ENCODE measurements around the gene FRYL. TPM values are rescaled to one million over a fixed set of nuclear protein-coding genes. Genes with fewer than 3 reads are reported as not detected.

Gene FRYL
- total RNA-seq, 1 experiment from 2014 or later, result 53.9 TPM

DNA sequence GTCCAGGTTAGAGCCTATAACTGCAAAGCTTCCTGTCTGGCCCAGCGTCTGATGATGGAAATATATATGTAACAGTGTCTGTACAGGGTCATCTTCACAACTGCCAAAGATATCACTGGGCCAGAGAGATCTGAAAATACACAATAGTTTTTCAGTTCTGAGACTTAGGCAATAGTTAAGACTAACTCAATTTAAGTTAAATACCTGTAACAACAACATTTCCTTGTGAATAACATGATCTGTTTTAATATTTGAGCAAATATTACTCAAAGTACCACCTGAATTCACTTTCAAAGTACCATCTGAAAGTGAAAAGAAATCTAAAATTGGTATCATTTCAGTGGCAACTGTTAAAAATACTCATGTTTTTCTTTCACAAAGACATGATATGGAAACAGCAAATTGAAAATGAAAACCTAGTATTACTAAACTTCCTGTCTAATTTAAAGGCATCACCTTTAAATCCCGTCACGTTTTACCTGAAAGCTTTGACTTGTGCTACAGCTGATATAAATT is 280.5 kb downstream of the FRYL start:
- Histone ChIP-seq H3K4me3 (no peak overlapping the region), H3K9me3 (ENCODE audit: insufficient read depth, low read depth) (no peaks in the 10 kb centered on the region), H3K4me1 (replicated peaks; ENCODE audit: insufficient read depth) (no peaks in the 10 kb centered on the region), H3K27me3 (ENCODE audit: insufficient read depth, low read depth) (no peaks in the 10 kb centered on the region), H4K20me1 (ENCODE audit: insufficient read depth) (no peaks in the 10 kb centered on the region), H3K27ac (no peak overlapping the region), H3K36me3 (ENCODE audit: low read depth) (peaks cover 19% of the 10 kb centered on the region), H2AFZ (no peak overlapping the region), H3F3A (ENCODE audit: insufficient read depth, low read depth) (no peaks in the 10 kb centered on the region), H3K9me2 (ENCODE audit: insufficient read depth) (no peaks in the 10 kb centered on the region), H3K79me2 (ENCODE audit: low read depth) (no peaks in the 10 kb centered on the region), H3K4me2 (no peak overlapping the region)
- no peak for DNase-seq
- CTCF ChIA-PET, result no interaction called here
- POLR2A ChIA-PET (ENCODE audit: unreplicated experiment), result no interaction called here
- BruUV-seq (replicated peaks), result no TSS peak
- intact Hi-C loops (cut with micrococcal nuclease; ENCODE audit: unreplicated experiment), result no loop called here
- TF ChIP-seq, protein P1, sequence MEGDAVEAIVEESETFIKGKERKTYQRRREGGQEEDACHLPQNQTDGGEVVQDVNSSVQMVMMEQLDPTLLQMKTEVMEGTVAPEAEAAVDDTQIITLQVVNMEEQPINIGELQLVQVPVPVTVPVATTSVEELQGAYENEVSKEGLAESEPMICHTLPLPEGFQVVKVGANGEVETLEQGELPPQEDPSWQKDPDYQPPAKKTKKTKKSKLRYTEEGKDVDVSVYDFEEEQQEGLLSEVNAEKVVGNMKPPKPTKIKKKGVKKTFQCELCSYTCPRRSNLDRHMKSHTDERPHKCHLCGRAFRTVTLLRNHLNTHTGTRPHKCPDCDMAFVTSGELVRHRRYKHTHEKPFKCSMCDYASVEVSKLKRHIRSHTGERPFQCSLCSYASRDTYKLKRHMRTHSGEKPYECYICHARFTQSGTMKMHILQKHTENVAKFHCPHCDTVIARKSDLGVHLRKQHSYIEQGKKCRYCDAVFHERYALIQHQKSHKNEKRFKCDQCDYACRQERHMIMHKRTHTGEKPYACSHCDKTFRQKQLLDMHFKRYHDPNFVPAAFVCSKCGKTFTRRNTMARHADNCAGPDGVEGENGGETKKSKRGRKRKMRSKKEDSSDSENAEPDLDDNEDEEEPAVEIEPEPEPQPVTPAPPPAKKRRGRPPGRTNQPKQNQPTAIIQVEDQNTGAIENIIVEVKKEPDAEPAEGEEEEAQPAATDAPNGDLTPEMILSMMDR (conservative IDR thresholded peaks at IDR 0.05), result no peak
- TF ChIP-seq EZH2 (IDR thresholded peaks at IDR 0.05; ENCODE audit: low read depth), result no peak

DNA sequence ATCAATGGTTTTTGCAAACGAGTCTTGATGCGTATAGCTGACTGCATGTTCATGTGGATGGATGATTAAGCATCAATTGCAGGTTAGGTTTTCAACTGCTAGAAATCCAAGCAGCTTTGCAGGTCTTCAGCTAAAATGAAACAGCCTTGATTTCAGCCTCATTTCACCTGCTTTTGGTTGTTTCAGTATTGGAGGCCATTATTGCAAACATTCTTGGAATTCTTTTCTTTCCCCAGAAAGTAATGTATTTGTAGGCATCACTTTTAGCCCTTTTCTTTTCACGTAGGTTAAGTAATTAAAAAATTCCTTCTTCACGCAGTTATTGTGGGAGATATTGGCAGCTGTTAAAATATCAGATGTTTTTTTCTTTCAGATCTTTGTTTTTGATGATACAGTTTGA is 281.2 kb downstream of the FRYL start:
- Histone ChIP-seq H2AFZ (no peak overlapping the region), H3K27me3 (ENCODE audit: insufficient read depth, low read depth) (no peaks in the 10 kb centered on the region), H3F3A (ENCODE audit: insufficient read depth, low read depth) (no peaks in the 10 kb centered on the region), H3K4me1 (replicated peaks; ENCODE audit: insufficient read depth) (no peaks in the 10 kb centered on the region), H3K9me3 (ENCODE audit: insufficient read depth, low read depth) (no peaks in the 10 kb centered on the region), H3K4me2 (no peak overlapping the region), H3K27ac (no peak overlapping the region), H3K4me3 (no peak overlapping the region), H3K79me2 (ENCODE audit: low read depth) (no peaks in the 10 kb centered on the region), H4K20me1 (ENCODE audit: insufficient read depth) (no peaks in the 10 kb centered on the region), H3K9me2 (ENCODE audit: insufficient read depth) (no peaks in the 10 kb centered on the region), H3K36me3 (ENCODE audit: low read depth) (peaks cover 19% of the 10 kb centered on the region)
- ChIA-PET POLR2A (ENCODE audit: unreplicated experiment) (no interaction called here), CTCF (no interaction called here)
- intact Hi-C loops (cut with micrococcal nuclease; ENCODE audit: unreplicated experiment), result no loop called here
- TF ChIP-seq, protein P1 (conservative IDR thresholded peaks at IDR 0.05), result no peak
- TF ChIP-seq EZH2 (IDR thresholded peaks at IDR 0.05; ENCODE audit: low read depth), result no peak
- BruUV-seq (replicated peaks), result no TSS peak
- no peak for DNase-seq

DNA sequence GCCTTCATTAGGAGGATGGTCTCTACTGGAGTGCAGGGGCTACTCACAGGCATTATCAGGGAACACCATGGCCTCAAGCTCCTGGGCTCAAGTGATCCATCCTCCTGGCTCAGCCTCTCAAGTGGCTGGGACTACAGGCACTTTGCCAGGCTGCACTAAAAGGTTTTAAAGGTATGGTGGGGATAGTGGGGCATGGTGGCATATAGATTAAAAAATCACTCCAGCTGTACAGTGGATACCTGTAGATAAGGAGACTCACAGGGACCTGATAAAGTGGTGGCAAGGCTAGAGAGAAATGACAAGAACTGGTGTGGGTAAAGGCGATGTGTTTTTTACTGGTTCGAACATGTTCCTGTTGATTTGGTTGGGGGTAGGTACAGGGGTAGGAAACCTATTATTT is 284.1 kb downstream of the FRYL start:
- no peaks in the 10 kb centered on the region for H3K79me2 ChIP-seq (ENCODE audit: low read depth)
- no peak for DNase-seq

More for the DNA sequence above, 284.1 kb downstream of the FRYL start:
- no peaks in the 10 kb centered on the region for H3K9me2 ChIP-seq (ENCODE audit: insufficient read depth)
- H3K4me3 ChIP-seq, result no peak overlapping the region
- H3K4me1 ChIP-seq (replicated peaks; ENCODE audit: insufficient read depth), result no peaks in the 10 kb centered on the region
- POLR2A ChIA-PET (ENCODE audit: unreplicated experiment), result no interaction called here
- intact Hi-C loops (cut with micrococcal nuclease; ENCODE audit: unreplicated experiment), result no loop called here
- no TSS peak for BruUV-seq (replicated peaks)
- TF ChIP-seq, protein P1 (conservative IDR thresholded peaks at IDR 0.05), result no peak
- TF ChIP-seq EZH2 (IDR thresholded peaks at IDR 0.05; ENCODE audit: low read depth), result no peak
- H3K27ac ChIP-seq, result no peak overlapping the region
- no peak overlapping the region for H3K4me2 ChIP-seq
- no peak overlapping the region for H2AFZ ChIP-seq
- H4K20me1 ChIP-seq (ENCODE audit: insufficient read depth), result no peaks in the 10 kb centered on the region
- H3K27me3 ChIP-seq (ENCODE audit: insufficient read depth, low read depth), result no peaks in the 10 kb centered on the region
- peaks cover 12% of the 10 kb centered on the region; the same call in 1 of the 2 replicates for H3K36me3 ChIP-seq (ENCODE audit: low read depth)
- H3K9me3 ChIP-seq (ENCODE audit: insufficient read depth, low read depth), result no peaks in the 10 kb centered on the region
- CTCF ChIA-PET, result no interaction called here
- H3F3A ChIP-seq (ENCODE audit: insufficient read depth, low read depth), result no peaks in the 10 kb centered on the region

Measured in PC-9 (cell line).